ENCODE results near the gene MIPOL1. TPM values are rescaled to one million over a fixed set of nuclear protein-coding genes. Genes with fewer than 3 reads are reported as not detected.

Gene MIPOL1
- total RNA-seq, 1 donor from 2014 or later, result 14.6 TPM

GRCh38 chr14:37508503-37508902 lies 310.8 kb downstream of the MIPOL1 start:
- no peak overlapping the region for H3K27ac Mint-ChIP-seq (ENCODE audit: unreplicated experiment)
- H3K4me1 Mint-ChIP-seq (ENCODE audit: unreplicated experiment), result no peaks in the 10 kb centered on the region
- no peak overlapping the region for H3K4me3 Mint-ChIP-seq (ENCODE audit: unreplicated experiment)
- no peaks in the 10 kb centered on the region for H3K27me3 Mint-ChIP-seq (ENCODE audit: unreplicated experiment)
- H3K9me3 Mint-ChIP-seq (ENCODE audit: unreplicated experiment), result no peaks in the 10 kb centered on the region
- no peak for TF ChIP-seq CTCF (IDR thresholded peaks at IDR 0.05)
- DNase-seq (ENCODE audit: extremely low spot score, unreplicated experiment), result no peak
- no peaks in the 10 kb centered on the region for H3K36me3 Mint-ChIP-seq (ENCODE audit: unreplicated experiment)

- Mint-ChIP-seq H3K4me1 (ENCODE audit: unreplicated experiment) (no peaks in the 10 kb centered on the region), H3K4me3 (ENCODE audit: unreplicated experiment) (no peak overlapping the region), H3K9me3 (ENCODE audit: unreplicated experiment) (no peaks in the 10 kb centered on the region), H3K27ac (ENCODE audit: unreplicated experiment) (no peak overlapping the region), H3K27me3 (ENCODE audit: unreplicated experiment) (no peaks in the 10 kb centered on the region), H3K36me3 (ENCODE audit: unreplicated experiment) (no peaks in the 10 kb centered on the region)
- TF ChIP-seq CTCF (IDR thresholded peaks at IDR 0.05), result no peak
- DNase-seq (ENCODE audit: extremely low spot score, unreplicated experiment), result no peak
These were observed 314.4 kb downstream of the MIPOL1 start for GRCh38 chr14:37512173-37512572.

GRCh38 chr14:37515771-37516170 lies 318.0 kb downstream of the MIPOL1 start:
- no peak overlapping the region for H3K27ac Mint-ChIP-seq (ENCODE audit: unreplicated experiment)
- DNase-seq (ENCODE audit: extremely low spot score, unreplicated experiment), result no peak
- no peaks in the 10 kb centered on the region for H3K9me3 Mint-ChIP-seq (ENCODE audit: unreplicated experiment)
- no peaks in the 10 kb centered on the region for H3K4me1 Mint-ChIP-seq (ENCODE audit: unreplicated experiment)
- H3K27me3 Mint-ChIP-seq (ENCODE audit: unreplicated experiment), result no peaks in the 10 kb centered on the region
- no peak for TF ChIP-seq CTCF (IDR thresholded peaks at IDR 0.05)
- H3K36me3 Mint-ChIP-seq (ENCODE audit: unreplicated experiment), result no peaks in the 10 kb centered on the region
- no peak overlapping the region for H3K4me3 Mint-ChIP-seq (ENCODE audit: unreplicated experiment)

GRCh38 chr14:37526994-37527393 lies 329.3 kb downstream of the MIPOL1 start:
- H3K4me1 Mint-ChIP-seq (ENCODE audit: unreplicated experiment), result peaks cover 4% of the 10 kb centered on the region
- TF ChIP-seq CTCF (IDR thresholded peaks at IDR 0.05), result no peak
- no peaks in the 10 kb centered on the region for H3K27me3 Mint-ChIP-seq (ENCODE audit: unreplicated experiment)
- H3K36me3 Mint-ChIP-seq (ENCODE audit: unreplicated experiment), result no peaks in the 10 kb centered on the region
- no peaks in the 10 kb centered on the region for H3K9me3 Mint-ChIP-seq (ENCODE audit: unreplicated experiment)
- DNase-seq (ENCODE audit: extremely low spot score, unreplicated experiment), result no peak
- H3K27ac Mint-ChIP-seq (ENCODE audit: unreplicated experiment), result no peak overlapping the region
- H3K4me3 Mint-ChIP-seq (ENCODE audit: unreplicated experiment), result no peak overlapping the region

- TF ChIP-seq CTCF (IDR thresholded peaks at IDR 0.05), result no peak
- no peaks in the 10 kb centered on the region for H3K4me1 Mint-ChIP-seq (ENCODE audit: unreplicated experiment)
- H3K9me3 Mint-ChIP-seq (ENCODE audit: unreplicated experiment), result no peaks in the 10 kb centered on the region
- no peak for DNase-seq (ENCODE audit: extremely low spot score, unreplicated experiment)
- H3K36me3 Mint-ChIP-seq (ENCODE audit: unreplicated experiment), result no peaks in the 10 kb centered on the region
- no peak overlapping the region for H3K4me3 Mint-ChIP-seq (ENCODE audit: unreplicated experiment)
- H3K27me3 Mint-ChIP-seq (ENCODE audit: unreplicated experiment), result no peaks in the 10 kb centered on the region
- H3K27ac Mint-ChIP-seq (ENCODE audit: unreplicated experiment), result no peak overlapping the region
These were observed 342.3 kb downstream of the MIPOL1 start for GRCh38 chr14:37539992-37540391.

Measured in osteocyte (in vitro differentiated cells).